Kidney glomerular epithelial cell (primary cell): ENCODE measurements around the gene PLD1.

Experiments
- DNase-seq: peaks from one replicate; lab custom pipeline; 2025; lab: John Stamatoyannopoulos, UW

PLD1 gene

DNA sequence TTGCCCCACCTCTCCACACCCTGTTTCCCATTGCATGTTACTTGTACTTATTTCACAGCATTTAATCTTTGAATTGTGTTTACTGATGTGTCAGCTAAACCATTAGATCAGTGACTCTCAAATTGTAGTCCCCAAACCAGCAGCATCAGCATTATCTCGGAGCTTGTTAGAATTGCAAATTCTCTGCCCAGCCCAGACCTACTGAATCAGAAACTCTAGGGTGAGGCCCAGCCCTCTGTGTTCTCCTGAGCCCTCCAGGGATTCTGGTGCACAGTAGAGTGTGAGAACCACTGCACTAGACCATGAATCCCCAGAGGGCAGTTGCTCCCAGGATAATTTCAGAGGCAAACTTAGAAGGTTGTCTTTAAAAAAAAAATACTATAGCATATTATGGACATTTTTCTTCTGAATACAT, 13.0 kb downstream of the PLD1 start:
- DNase-seq = no peak

DNA sequence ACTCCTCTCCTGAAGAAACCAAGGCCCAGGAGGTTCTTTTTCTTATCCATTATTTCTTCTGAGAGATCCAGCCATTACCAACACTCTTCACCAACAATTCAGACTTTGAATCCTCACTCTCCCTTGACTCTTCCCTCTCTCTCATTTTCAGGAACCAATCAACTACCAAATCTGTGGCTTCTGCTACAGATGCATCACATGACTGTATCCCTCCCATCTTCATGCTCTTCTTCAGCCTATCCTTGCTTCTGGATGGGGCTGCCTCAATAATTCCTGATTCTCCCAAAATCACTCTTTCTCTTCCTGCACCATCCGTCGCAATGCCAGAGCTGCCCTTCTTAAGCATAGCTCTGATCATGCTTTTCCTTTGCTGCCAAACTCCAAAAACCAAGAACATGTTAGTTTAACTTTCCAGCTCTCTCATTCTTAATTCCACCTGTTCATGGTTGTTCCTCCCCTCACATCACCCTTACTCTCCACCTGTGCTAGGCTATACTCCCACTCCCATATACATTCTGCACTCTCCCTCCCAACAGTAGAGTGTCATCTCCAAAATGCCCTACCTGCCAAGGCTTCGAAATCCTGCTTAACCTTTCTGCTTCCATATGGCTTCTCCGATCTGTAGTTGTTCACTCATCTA, 13.5 kb downstream of the PLD1 start:
- no peak for DNase-seq

DNA sequence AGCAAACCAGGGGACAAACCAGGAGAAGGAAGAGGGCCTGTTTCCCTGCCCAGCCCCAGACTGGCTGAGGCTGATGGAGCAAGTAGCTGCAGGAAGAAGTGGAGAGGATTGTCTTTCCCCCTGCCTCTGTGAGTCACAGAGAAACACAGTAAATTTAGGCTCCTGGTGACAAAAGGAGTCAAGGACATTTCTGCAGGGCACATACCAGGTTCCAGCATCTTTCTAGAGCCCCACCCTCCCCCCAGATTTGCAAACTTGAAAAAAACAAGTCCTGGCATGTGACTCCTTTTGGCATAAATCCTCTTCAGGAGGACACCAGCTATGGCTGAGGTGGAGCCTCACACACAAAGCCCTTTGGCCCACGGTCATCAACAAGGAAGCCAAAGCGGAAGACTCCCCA, 17.8 kb downstream of the PLD1 start:
- no peak for DNase-seq

DNA sequence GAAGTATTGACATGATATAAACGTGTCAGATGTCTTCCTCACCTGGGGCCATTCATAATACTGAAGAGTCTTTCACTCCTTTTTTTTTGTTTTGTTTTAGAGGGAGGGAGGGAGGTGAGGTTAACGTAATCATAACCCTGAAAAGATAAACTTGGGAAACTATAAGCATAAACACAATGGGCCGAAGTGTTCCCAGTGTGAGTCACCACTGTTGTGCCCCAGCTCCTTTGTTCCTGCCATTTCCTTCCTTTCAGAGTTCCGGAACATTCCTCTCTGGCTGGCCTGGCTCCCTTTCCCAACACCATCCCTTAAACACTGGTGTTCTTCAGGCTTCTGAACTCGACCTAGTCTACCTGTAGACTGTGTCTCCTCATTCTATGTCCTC, 18.6 kb downstream of the PLD1 start:
- DNase-seq = peak; percentile 34

DNA sequence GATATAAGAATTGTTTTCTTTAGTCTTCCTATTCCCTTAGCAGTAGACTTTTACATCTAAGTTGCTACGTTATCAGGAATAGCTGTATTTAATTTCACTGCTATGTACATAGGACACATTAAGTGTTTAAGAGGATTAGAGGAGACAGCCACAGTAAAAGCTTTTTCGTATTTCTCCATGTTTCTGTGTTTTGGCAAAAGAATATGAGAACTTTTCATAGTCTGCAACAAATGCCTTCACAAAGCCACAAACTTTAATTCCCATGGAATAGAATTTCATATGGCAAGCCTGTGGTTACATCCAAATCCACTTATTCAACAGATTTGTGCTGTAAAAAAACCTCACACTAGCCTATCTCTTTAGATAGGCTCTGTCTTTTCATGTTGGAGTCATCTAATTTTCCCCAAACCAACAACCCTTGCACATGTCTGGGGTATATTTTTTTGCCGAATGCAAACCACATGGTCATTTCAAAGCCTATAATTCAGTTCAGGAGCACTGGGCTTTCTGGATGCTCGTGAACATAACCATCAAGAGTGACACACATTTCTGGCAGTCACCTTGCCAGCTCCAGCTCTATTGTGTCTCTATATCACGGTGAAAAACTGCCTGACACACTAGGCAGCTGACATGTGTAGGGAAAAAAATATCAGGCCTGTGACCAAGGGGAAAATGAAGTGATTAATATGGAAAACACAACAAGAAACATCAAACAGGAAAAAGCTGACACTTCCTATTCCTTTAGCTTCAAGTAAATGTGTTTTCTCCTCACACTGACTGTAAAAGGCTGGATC, 19.2 kb downstream of the PLD1 start:
- DNase-seq = no peak

DNA sequence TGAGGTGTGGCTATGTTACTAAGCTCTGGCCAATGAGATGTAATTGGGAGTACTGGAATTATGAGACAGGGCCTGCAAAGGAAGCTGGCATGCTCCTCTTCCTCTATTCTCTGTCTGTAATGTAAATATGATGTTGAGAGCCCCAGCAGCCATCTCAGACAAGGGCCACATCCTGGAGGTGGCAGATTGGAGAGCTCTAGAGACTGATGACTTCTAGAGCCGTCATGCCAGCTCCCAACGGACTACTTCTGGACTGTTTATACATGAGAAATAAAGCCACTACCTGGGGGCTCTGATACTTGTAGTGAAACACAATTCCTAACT, 19.7 kb downstream of the PLD1 start:
- no peak for DNase-seq

DNA sequence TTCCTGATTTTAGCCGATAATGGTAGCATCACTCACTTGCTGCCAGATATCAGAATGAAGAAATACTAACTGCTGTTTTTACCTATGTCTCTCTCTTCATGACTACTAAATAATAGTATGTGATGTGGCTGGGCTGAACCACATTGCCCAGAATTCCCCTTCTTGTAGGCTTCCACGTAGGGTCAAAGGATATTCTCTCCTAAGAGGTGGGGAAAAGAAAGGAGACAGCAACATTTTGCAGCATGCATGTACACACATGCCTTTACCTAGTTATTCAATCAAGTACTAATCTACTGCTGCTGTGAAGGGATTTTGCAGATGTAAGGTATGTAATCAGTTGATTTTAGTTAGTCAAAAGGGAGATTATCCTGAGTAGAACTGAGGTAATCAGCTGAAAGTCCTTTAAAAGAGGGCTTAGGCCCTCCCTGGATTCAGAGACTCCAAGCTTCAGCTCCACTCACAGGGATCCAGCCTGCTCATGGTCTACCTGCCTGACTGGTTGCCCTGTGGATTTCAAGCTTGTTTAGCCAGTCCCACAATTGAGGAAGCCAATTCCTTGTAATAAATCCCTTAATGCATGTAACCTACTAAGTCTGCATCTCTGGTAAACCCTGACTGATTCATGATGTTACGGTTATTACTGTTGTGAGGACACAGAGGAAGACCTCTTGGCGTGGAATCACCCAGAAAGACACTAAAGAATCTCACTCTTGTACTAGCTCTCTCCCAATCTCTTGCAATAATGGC, 20.4 kb downstream of the PLD1 start:
- no peak for DNase-seq

DNA sequence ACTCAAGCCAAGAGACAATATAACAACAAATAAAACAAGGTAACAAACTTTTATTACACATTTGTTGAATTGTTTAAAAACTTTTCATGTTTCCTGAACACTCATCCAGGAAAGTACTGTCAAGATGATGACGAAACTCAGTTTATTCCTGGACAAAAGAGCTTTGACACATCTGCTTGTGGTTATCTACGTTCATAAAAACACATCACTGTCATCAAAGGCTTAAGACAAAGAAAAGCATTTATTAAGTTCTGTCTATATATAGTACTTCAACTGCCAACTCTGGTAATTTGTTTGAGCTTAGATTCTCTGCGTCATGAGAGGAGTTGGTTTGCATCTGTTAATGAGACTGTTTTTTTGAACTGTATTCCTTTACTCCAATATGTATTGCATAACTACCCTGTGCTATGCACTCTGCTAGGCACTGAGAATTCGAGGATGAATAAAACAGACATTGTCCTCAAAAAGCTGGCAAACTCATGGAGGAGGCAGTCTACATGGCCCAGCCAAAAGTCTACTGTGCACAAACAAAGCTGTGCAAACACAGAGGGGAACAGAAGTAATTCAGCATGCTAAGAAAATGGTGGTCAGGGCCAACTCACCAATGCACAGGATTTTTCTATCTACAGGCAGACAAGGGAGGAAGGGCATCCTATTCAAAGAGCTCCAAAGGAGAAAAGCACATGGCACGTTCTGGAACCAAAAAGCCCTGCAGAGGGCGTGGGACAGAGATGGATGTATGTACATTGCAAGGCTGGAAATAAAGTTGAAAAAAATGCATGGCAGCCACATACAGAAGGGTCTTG, 21.5 kb downstream of the PLD1 start:
- DNase-seq = peak; percentile 0

DNA sequence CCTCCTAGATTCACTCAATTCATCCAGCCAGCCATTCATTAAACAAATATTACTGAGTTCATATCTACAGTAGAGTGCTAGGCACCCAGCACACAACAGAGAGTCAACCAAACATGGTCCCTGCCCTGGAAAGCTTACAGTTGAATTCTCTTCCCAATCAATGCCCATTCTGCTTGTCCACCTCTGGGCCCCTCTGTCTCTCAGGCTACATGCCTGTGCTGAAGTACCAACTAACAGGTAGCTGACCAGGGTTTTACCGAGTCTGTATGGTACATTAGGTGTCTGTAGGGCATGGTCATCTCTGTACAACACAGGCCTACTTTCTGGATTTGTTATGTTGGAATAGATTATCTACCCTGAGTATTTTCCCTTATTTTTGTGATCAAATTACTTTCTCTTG, 23.3 kb downstream of the PLD1 start:
- no peak for DNase-seq

DNA sequence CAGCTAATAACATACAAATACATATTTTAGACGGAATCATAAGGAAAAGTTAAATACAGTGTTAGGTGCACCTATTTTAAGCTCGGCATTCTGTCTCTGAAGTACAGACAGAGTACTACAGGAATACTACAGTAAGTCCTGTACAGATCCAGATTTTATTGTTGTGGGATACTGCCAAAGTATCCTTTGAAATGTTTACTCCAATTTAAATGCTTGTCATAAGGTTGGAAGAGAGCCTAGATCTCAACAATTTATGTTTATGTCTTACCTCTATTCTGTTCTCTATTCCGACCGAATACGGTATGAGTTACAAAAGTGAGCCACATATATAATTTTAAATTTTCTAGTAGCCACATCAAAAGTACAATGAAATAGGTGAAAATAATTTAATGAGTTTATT, 25.3 kb downstream of the PLD1 start:
- no peak for DNase-seq

DNA sequence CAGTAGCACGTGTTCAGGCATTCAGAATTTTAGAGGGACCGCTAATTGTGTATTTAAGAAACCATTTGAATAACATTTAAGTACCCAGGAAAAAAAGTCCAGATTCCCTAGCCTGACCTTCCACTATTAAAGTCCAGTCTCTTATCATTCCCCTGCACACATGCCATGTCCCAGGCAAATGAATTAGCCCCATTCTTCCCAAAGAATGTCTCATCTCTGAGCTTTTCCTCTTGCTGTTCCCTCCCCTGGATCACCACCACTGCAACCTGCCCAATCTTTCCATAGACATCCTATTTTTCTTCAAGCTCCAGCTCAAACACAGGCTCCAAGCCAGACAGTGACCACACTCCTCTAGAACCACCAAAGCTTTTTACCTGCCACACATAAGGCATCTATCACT, 25.9 kb downstream of the PLD1 start:
- no peak for DNase-seq

DNA sequence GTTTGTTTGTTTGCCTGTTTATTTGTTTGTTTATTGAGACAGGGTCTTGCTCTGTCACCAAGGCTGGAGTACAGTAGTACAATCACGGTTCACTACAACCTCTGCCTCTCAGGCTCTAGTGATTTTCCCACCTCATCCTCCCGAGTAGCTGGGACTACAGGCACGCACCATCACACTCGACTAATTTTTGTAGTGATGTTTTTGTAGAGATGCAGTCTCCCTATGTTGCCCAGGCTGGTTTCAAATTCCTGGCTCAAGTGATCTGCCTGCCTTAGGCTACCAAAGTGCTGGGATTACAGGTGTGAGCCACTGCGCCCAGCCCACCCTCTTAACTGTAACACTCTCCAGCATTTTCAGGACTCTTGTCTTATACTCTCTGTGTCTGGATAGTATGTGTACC, 26.7 kb downstream of the PLD1 start:
- DNase-seq = peak; percentile 24

DNA sequence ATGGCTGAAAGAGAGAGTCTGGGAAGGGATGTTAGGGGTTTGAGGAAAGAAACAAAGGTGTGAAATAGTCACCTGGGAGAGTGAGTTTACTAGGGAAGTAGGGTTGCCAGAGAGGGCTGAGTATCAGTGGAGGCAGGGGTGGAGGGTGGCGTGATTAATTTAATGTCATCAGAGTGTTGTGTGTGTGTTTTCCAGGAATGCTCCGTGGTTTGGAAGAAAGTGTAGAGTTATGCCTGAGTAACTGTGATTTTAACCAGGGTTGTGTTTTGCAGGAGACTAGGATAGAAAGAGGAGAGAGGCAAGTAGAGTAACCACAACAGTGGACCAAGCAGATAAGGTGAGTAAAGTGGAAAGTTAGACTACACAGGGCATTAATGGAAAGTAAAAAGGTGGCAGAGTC, 27.2 kb downstream of the PLD1 start:
- peak; percentile 67 for DNase-seq

DNA sequence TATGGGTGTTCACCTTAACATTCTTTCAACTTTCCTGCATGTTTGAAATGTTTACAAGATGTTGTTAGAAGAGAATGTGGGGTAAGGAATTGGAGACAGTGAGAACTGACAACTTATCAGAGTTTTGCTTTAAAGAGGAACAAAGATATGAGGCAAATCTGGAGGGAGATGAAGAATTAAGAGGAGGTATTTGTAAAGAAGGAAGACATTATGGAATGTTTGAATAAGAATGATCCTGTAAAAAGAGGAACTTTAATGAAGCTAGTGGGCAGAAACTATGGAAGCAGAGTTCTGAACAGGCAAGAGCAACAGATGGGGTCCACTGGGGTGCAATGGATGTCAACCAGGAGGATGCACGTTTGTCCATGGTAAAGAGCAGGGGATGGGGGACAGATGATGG, 27.7 kb downstream of the PLD1 start:
- no peak for DNase-seq

DNA sequence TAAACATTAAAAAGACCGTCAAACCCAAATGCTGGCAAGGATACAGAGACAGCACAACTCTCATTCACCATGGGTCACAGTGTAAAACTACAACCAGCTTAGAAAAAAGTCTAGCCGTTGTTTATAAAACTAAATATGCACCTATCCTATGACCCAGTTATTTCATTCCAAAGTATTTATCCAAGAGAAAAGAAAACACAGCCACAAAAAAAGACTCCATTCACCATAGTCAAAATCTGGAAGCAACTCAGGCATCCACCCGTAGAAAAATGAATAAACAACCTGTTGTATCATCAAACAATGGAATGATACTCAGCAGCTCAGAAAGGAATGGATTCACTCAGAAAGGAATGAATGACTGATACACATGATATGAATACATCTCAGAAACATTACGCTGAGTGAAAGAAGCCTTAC, 28.6 kb downstream of the PLD1 start:
- peak; percentile 76 for DNase-seq

DNA sequence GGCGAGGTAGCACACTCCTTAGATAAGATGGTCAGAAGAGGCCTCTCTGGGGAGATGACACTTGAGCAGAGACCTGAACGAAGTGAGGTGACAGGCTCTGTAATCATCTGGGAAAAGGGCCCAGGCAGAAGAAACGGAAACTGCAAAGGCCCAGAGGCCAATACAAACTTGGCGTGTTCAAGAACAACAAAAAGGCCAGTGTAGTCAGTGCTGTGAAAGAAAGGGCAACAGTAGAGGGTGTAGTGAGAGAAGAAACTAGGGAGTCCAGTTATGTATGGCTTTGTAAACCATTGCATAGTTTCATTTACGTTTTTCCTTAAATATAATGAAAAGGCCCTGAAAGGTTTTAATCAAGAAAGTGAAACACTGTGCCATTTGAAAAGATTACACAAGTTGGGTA, 31.8 kb downstream of the PLD1 start:
- DNase-seq = no peak

DNA sequence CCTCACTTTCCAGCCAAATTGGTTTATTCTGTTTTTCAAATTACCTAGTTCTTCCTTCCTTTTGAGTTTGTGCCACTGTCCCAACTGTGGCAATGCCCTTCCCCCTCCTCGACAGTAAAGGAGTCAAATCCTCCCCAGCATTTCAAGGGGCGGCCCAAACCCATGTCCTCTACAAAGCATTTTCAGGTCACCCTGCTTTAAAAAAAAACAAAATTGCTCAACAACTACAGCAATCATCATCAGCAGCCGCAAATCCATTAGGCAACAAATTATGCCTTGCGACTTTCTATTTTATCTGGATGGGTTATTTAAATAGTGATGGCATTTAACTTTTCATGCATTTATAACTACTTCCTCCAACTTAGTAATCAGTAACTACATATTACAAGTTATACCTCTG, 32.7 kb downstream of the PLD1 start:
- no peak for DNase-seq

DNA sequence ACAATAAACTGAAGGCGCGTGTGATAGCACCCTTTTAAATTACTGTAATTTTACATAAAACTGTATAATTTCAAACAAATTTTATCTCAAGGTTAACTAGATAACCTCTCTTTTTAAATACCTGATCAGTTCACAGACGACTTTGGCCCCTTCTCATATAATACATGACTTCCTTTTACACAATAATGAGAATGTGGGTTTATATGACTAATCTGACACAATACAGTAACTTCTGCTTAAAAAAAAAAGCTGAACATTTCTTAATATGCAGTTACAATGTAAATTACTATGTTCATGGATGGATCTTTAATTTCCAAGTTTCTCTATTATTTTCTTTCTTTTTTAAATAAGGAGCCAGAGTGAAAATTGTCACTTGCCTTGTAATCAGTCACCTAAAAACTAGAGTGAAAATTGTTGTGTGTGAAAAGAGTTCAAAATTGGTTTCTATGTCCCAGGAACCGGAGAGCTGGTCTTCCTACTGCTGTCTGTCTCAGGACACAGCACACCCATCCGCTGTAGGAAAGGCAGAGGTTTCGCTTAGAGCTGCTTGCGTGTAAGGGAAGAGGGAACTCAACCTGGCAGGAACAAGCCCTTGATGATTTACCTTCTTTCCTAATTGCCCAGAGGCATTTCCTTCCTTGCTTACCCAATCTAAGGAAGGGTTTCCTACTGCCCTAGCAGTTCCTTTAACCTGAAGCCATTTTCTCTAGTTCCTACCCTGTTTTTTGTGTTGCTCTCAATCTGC, 33.3 kb downstream of the PLD1 start:
- no peak for DNase-seq

DNA sequence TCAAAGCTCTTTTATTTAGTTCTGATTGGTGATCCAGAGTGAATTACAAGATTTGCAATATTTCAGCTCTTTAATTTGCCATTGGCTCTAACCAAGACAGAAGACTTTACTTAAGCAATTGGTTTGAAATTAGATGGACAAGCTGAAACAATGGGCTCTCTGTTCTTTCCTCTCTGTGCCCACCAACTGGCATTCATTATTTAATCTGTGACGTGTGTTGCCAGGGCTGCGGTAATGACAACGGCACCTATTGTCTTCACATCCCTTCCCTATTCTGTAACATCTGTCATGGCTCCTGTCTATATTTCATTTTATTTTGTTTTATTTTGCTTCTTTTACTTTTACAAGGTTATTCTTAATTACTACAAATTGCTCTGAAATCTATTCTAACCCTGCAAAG, 33.9 kb downstream of the PLD1 start:
- DNase-seq = no peak

DNA sequence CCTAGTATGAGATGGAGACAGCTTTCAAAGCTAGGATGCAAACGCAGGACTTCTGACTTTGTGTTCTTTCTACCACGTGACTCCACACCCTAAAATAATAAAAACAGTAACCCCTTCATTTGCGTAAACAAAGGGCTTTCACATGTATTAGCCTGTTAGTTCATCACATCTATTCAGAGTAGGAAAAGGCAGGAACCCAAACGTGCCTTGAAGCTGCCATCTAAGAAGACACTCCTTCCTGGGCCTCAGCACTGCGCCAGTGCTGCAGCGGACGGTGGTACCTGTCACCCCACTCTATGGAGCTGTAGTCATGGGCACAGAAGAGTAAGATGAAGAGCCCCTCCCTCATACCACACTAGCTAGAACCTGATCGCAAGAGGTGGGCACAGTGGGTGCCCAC, 34.3 kb downstream of the PLD1 start:
- no peak for DNase-seq

DNA sequence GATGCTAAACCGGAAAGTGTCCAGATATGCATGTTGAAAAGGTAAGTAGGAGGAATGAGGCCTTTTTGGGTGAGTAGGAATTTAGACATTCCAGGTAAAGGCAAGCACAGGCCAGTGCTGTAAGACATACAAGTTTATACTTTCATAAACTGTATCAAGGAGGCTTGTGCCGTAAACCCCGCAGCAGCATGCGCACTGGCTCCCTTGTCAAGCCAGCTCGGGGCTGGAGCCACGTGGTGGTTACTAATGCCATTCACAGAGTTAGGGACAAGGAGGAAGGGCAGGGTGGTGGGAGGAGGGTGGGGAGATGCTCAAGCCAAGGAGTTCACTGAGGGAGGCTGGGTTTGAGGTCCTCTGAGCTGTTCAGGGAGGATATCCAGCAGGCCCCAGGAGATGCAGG, 35.8 kb downstream of the PLD1 start:
- DNase-seq = no peak
